T-helper 17 cell (primary cell): ENCODE results near the gene HSPB9. TPM values are rescaled to one million over a fixed set of nuclear protein-coding genes. Genes with fewer than 3 reads are reported as not detected.
"Not testable (repeated sequence)": the region's sequence is repeated elsewhere in the genome, so short reads cannot be mapped to it uniquely, and the experiment has no call there.

Experiments used
- ATAC-seq: fragments of 150-1000 bp; cut with Tn5 transposase; 2 replicates; pipeline ENCODE4 v1.10.0; 2021; ENCODE audit warnings: mild to moderate bottlenecking, moderate library complexity
- DNase-seq, 3 donors: peaks; one replicate each; pipeline versions ENCODE4 v3.0.0 to v3.0.0-alpha.2; 2020 to 2021
- H3K9me3 ChIP-seq: one replicate; pipeline ENCODE4 v1.7.0; 2013; ENCODE audit warnings: low read length, mild to moderate bottlenecking; ENCODE audit not compliant: control insufficient read depth, poor library complexity, severe bottlenecking
- H3K27ac Mint-ChIP-seq: one replicate; pipeline ENCODE4 v1.8.0; 2022; ENCODE audit warnings: mild to moderate bottlenecking, moderate library complexity, mixed read lengths
- H3K27me3 Mint-ChIP-seq: one replicate; pipeline ENCODE4 v1.8.0; 2022; ENCODE audit warnings: mixed read lengths
- H3K36me3 Mint-ChIP-seq: one replicate; pipeline ENCODE4 v1.8.0; 2022; ENCODE audit warnings: low read depth, mixed read lengths
- H3K4me1 Mint-ChIP-seq: one replicate; pipeline ENCODE4 v1.8.0; 2022; ENCODE audit warnings: mild to moderate bottlenecking, mixed read lengths
- H3K4me3 Mint-ChIP-seq: one replicate; pipeline ENCODE4 v1.8.0; 2022; ENCODE audit warnings: mild to moderate bottlenecking, moderate library complexity, mixed read lengths
- total RNA-seq, 4 donors: library from RNA in 2 of 4; stranded (reverse) in 2 of 4; gene quantifications; one replicate each; pipeline ENCODE4 v1.2.3 and lab custom pipeline; 2022 to 2026

HSPB9 gene
- total RNA-seq, 2 donors from 2014 or later, result not detected

GRCh38 chr17:42132941-42133340 lies 10.3 kb downstream of the HSPB9 start:
- H3K36me3 Mint-ChIP-seq, result peaks cover 9% of the 10 kb centered on the region

DNA sequence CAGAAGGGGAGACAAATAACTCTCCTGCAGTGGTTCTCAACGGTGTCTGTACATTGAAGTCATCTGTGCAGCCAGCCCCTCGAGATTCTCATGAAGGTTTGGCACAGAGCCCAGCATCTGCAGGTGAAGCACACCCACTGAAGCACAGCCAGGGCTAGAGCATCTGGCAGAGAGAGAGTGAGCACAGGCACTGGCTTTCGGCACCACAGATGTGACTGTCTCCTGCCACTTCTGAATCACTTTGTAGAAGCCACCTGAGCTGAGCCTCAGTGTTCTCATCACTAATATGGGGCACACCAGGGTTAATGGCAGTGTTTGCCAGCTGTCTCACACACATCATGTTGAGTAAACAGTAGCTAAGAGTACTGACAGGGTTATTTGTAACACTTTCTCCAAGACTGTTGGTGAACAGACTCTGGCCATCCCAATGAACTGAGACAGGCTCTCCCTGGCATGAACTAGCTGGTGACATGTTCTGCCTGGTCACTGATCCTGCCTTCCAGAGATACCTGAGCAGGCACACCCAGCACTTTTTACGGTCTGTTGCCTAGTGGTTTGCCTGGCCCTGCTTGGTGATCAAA lies 10.9 kb downstream of the HSPB9 start:
- no peak for DNase-seq
- H3K9me3 ChIP-seq, result no peaks in the 10 kb centered on the region
- Mint-ChIP-seq H3K4me1 (peaks cover 40% of the 10 kb centered on the region), H3K27ac (peak overlapping the region; percentile 93), H3K4me3 (peak overlapping the region; percentile 53), H3K36me3 (peaks cover 7% of the 10 kb centered on the region), H3K27me3 (no peaks in the 10 kb centered on the region)
- ATAC-seq, result peak; percentile 71

More at GRCh38 chr17:42132941-42133340, 10.3 kb downstream of the HSPB9 start:
- Mint-ChIP-seq H3K4me1 (peaks cover 38% of the 10 kb centered on the region), H3K4me3 (peak overlapping the region; percentile 53), H3K27ac (peak overlapping the region; percentile 93), H3K27me3 (no peaks in the 10 kb centered on the region)
- ATAC-seq (peak; percentile 64), DNase-seq (no peak)
- H3K9me3 ChIP-seq, result no peaks in the 10 kb centered on the region

DNA sequence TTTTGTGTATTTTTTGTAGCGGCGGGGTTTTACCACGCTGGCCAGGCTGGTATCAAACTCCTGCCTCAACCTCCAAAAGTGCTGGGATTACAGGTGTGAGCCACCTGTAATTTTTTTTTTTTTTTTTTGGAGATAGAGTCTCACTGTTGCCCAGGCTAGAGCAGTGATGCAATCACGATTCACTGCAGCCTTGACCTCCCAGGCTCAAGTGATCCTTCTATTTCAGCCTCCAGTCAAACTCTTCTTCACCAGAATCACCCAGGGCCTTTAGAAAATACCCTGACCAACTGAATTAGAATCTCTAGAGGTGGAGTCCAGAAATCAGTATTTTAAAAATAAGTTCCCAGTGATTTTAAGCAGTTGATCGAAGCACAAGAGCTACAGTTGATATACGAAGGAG lies 12.5 kb downstream of the HSPB9 start:
- Mint-ChIP-seq H3K36me3 (peaks cover 6% of the 10 kb centered on the region), H3K27me3 (no peaks in the 10 kb centered on the region), H3K27ac (peak overlapping the region; percentile 88), H3K4me3 (no peak overlapping the region), H3K4me1 (peaks cover 40% of the 10 kb centered on the region)
- no peaks in the 10 kb centered on the region for H3K9me3 ChIP-seq
- DNase-seq (no peak), ATAC-seq (no peak)

- H3K4me1 Mint-ChIP-seq, result peaks cover 39% of the 10 kb centered on the region
- no peak for DNase-seq
- no peak for ATAC-seq
- no peaks in the 10 kb centered on the region for H3K27me3 Mint-ChIP-seq
- no peak overlapping the region for H3K4me3 Mint-ChIP-seq
- H3K9me3 ChIP-seq, result no peaks in the 10 kb centered on the region
- peaks cover 6% of the 10 kb centered on the region for H3K36me3 Mint-ChIP-seq
- peak overlapping the region; percentile 88 for H3K27ac Mint-ChIP-seq
Measured at GRCh38 chr17:42135664-42136653, 13.4 kb downstream of the HSPB9 start.

DNA sequence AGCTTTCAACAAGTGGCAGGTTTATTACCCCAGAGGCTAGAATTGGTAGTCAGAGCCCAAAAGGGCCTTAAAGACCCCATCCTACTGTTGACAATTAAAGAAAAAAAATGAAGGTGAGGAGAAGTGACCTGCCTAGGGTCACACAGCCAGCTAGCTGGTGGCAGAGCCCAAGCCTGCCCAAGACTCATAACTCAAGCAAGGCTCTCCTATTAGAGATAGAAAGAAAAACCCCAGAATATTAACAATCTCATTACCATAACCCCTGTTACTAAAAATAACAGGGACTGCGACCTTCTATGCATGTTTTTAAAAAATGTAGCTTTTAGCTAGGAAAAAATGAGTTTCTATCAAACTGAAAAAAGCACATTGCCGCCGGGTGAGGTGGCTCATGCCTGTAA lies 14.0 kb downstream of the HSPB9 start:
- Mint-ChIP-seq H3K27ac (peak overlapping the region; percentile 88), H3K27me3 (no peaks in the 10 kb centered on the region), H3K4me3 (no peak overlapping the region), H3K36me3 (peaks cover 3% of the 10 kb centered on the region), H3K4me1 (peaks cover 36% of the 10 kb centered on the region)
- no peaks in the 10 kb centered on the region for H3K9me3 ChIP-seq
- ATAC-seq (no peak), DNase-seq (no peak)

GRCh38 chr17:42138749-42139492 lies 16.3 kb downstream of the HSPB9 start:
- ATAC-seq (no peak), DNase-seq (no peak)
- H3K4me3 Mint-ChIP-seq, result no peak overlapping the region
- H3K27ac Mint-ChIP-seq, result no peak overlapping the region
- H3K36me3 Mint-ChIP-seq, result peaks cover 3% of the 10 kb centered on the region
- H3K9me3 ChIP-seq, result no peaks in the 10 kb centered on the region
- H3K27me3 Mint-ChIP-seq, result no peaks in the 10 kb centered on the region
- peaks cover 32% of the 10 kb centered on the region for H3K4me1 Mint-ChIP-seq

DNA sequence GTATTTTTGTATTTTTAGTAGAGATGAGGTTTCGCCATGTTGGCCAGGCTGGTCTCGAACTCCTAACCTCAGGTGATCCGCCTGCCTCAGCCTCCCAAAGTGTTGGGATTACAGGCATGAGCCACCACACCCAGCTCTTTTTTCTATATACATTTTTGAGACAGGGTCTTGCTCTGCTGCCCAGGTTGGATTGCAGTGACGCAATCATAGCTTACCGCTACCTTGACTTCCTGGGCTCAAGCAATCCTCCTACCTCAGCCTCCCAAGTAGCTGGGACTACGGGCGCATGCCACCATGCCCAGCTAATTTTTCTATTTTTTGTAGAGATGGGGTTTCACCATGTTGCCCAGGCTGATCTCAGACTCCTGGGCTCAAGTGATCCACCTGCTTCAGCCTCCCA lies 18.1 kb downstream of the HSPB9 start:
- H3K27ac Mint-ChIP-seq, H3K36me3 Mint-ChIP-seq: not testable (repeated sequence)
- peaks cover 27% of the 10 kb centered on the region for H3K4me1 Mint-ChIP-seq

DNA sequence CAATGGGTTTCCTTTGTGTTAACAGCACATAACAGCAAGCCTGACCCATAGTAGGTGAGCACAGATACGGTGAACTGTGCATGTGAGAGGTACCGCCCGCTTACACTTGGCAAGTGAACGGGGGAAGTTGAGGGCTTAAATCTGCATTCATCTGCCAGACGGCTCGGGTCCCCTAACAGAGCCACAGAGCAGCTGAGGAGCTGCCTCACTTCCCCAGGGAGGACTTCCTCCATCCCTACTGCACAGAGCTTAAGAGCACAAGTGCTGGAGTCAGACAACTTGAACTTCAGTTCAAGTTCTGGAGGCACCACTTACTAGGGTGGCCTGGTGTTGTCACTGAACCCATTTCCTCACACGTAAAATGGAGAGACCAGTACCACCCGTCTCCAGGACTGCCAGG lies 18.8 kb downstream of the HSPB9 start:
- no peak for DNase-seq
- Mint-ChIP-seq H3K27ac (no peak overlapping the region), H3K4me3 (no peak overlapping the region), H3K27me3 (no peaks in the 10 kb centered on the region), H3K36me3 (no peaks in the 10 kb centered on the region), H3K4me1 (peaks cover 23% of the 10 kb centered on the region)
- no peak for ATAC-seq
- H3K9me3 ChIP-seq, result no peaks in the 10 kb centered on the region

More for the DNA sequence above, 18.1 kb downstream of the HSPB9 start:
- ATAC-seq, H3K4me3 Mint-ChIP-seq, H3K27me3 Mint-ChIP-seq, DNase-seq, H3K9me3 ChIP-seq: not testable (repeated sequence)

GRCh38 chr17:42142371-42142896 lies 19.8 kb downstream of the HSPB9 start:
- no peak overlapping the region for H3K4me3 Mint-ChIP-seq
- no peaks in the 10 kb centered on the region for H3K27me3 Mint-ChIP-seq
- H3K9me3 ChIP-seq, result no peaks in the 10 kb centered on the region
- no peak for DNase-seq
- ATAC-seq, result no peak
- peak overlapping the region; percentile 81 for H3K27ac Mint-ChIP-seq
- H3K36me3 Mint-ChIP-seq, result peaks cover 4% of the 10 kb centered on the region
- H3K4me1 Mint-ChIP-seq, result peaks cover 29% of the 10 kb centered on the region

DNA sequence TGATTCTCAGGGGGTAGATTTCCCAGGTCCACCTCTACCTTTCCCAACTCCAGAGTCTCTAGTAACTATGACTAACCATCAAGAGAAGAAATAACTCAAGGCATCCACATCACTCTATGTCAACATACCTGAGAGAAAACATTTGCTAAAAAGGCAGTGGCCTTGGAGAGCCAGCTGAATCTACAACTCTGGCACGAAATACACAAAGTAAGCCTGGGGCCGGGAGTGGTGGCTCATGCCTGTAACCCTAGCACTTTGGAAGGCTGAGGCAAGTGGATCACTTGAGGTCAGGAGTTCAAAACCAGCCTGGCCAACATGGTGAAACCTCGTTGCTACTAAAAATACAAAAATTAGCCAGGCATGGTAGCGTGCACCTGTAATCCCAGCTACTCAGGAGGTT lies 20.5 kb downstream of the HSPB9 start:
- H3K27me3 Mint-ChIP-seq, H3K4me3 Mint-ChIP-seq, H3K36me3 Mint-ChIP-seq, H3K9me3 ChIP-seq, DNase-seq, ATAC-seq: not testable (repeated sequence)
- Mint-ChIP-seq H3K4me1 (peaks cover 27% of the 10 kb centered on the region), H3K27ac (peak overlapping the region; percentile 81)

GRCh38 chr17:42146911-42147607 lies 24.5 kb downstream of the HSPB9 start:
- H3K9me3 ChIP-seq, result no peaks in the 10 kb centered on the region
- no peak overlapping the region for H3K27ac Mint-ChIP-seq
- ATAC-seq (no peak), DNase-seq (no peak)
- H3K27me3 Mint-ChIP-seq, result no peaks in the 10 kb centered on the region
- peaks cover 6% of the 10 kb centered on the region for H3K36me3 Mint-ChIP-seq
- H3K4me3 Mint-ChIP-seq, result no peak overlapping the region
- H3K4me1 Mint-ChIP-seq, result peaks cover 33% of the 10 kb centered on the region

GRCh38 chr17:42153919-42154742 lies 31.5 kb downstream of the HSPB9 start:
- peak overlapping the region; percentile 95 for H3K4me3 Mint-ChIP-seq
- no peaks in the 10 kb centered on the region for H3K27me3 Mint-ChIP-seq
- peak overlapping the region; percentile 95 for H3K27ac Mint-ChIP-seq
- peaks cover 23% of the 10 kb centered on the region for H3K4me1 Mint-ChIP-seq
- H3K9me3 ChIP-seq, result no peaks in the 10 kb centered on the region
- peaks cover 2% of the 10 kb centered on the region for H3K36me3 Mint-ChIP-seq
- ATAC-seq (no peak), DNase-seq (no peak)
